ENCODE measurements around the gene C11orf54. TPM values are rescaled to one million over a fixed set of nuclear protein-coding genes. Genes with fewer than 3 reads are reported as not detected.
"Not testable (repeated sequence)": the region's sequence is repeated elsewhere in the genome, so short reads cannot be mapped to it uniquely, and the experiment has no call there.

The C11orf54 gene
- total RNA-seq, 1 donor from 2014 or later: 18.8 TPM

DNA sequence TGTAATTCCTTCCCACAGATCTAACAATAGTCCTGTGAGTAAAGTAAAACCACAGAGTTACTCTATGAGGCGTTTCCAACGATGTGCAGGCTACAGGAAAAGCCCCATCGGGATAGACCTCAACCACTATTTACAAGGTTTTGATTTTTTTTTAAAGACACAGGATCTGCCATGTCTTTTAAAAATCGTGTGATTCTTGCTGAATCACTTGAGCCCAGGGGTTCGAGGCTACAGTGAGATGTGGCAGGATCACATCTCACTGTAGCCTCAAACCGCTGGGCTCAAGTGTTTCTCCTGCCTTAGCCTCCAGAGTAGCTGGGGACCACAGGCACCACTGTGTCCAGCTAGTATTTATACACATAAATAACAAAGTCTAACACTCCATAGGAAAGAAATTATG is 8.0 kb upstream of the C11orf54 start:
- DNase-seq (ENCODE audit: extremely low read depth, low read depth, low spot score): no peak

DNA sequence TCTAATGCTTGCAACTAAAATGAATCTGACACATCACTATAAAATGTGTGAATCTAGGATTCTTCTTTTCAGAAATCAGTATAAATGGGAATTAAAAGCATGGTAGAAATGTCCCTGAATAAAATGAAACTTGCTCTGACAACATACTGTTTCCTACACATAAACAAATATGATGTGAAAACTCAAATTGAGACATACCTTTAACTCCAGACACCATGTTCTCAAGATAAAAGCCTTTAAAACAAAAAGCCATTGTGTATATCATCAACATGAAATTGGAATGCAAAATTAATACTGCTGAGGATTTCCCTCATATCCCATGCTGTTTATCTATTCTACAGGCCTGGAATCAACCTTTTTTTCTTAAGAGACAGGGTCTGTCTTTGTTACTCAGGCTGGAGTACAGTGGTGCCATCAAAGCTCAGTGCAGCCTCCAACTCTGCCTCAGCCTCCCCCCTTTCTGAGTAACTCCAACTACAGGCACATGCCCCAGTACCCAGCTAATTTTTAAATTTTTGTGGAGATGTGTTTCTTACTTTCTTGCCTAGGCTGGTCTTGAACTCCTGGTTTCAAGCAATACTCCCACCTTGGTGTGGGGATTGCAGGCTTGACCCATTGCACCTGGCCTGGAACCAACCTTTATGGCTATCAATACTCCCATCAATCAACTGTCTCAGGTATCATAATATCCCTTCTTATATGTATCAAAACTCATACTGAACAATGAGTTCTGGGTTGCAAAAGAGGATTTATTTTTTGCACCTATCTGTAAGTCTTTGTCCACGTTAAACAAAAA is 6.8 kb upstream of the C11orf54 start:
- DNase-seq (ENCODE audit: extremely low read depth, low read depth, low spot score): no peak

DNA sequence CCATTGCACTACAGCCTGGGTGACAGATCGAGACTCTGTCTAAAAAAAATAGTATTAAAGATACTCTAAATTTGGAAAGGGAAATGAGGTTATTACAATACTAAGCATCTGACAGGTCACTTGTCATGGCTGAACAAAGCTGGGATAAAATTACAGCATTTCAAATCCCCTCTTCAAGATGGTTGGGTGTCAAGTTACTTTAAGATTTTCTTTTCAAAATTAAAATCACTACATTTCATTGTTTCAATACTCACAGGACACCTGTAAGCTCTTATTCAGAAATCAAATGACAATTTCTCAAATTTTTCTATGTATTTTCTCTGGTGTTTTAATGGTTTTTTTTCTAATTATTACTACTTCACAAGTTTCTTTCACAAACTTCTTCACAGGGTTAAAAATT is 5.8 kb upstream of the C11orf54 start:
- DNase-seq (ENCODE audit: extremely low read depth, low read depth, low spot score): no peak

DNA sequence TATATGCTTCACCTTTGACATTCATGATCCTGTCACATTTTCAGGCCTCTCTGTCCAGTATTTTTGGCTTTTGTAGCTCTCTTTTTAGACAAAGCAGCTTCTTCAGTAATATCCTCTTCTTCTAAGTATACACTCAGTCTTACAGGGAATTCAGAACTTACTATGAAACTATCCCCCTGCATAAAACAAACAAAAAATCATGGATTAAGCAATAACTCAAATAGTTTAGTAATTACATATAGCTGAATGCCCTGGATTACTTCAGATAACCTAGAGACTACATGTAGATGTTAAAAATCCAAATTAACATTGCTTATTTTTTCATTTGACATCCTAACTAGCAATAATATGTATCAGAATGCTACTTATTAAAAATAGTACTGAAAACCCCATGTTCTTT is 5.3 kb upstream of the C11orf54 start:
- no peak for DNase-seq (ENCODE audit: extremely low read depth, low read depth, low spot score)

DNA sequence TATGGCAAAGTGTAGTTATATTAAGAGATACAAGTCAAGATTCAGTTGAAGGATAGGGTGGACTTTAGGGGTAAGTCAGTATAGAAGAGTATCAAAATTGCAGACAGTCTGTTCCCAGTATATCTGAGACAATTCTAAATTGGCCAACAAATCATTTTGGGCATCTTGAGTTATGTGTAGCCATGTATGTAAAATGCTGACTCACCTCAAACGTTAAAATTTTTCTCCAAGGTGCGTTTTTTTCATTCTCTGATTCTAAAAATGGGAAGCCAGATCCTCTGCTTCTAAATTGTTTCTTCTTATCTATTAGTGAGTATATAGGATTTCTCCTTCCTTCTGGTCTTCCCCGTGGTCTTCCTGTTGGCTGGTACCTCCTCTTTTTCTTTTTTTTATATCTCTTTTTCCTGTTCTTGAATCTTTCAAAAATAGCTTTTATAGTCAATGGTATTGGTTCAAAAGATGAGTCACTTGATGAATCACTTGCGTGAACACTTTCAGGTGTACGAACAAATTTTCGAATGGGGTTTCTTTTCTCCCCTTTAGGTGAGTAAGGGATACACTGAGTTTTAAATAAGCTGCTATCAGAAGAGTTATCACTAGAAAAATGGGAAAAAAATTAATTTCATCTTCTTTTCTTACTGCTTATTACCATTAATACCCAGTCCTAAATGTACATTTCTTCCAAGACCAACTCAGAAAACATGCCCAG is 3.4 kb upstream of the C11orf54 start:
- DNase-seq (ENCODE audit: extremely low read depth, low read depth, low spot score): no peak

DNA sequence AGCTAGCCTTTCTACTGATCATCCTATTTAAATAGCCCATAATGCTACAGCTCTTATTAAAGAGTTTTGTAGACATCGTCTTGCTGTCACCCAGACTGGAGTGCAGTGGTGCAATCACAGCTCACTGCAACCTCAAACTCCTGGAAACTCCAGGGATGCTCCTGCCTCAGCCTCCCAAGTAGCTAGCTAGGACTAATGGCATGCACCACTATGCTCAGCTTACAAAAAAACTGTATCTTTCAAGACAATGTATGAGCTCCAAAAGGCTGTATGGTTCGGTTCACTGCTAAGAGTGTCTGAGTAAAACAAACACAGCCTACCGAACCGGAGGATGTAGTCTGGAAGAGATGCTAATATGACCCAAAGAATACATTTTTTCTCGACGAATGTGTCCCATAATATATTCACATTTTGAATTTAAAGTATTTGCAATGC is 2.8 kb upstream of the C11orf54 start:
- DNase-seq (ENCODE audit: extremely low read depth, low read depth, low spot score): no peak

DNA sequence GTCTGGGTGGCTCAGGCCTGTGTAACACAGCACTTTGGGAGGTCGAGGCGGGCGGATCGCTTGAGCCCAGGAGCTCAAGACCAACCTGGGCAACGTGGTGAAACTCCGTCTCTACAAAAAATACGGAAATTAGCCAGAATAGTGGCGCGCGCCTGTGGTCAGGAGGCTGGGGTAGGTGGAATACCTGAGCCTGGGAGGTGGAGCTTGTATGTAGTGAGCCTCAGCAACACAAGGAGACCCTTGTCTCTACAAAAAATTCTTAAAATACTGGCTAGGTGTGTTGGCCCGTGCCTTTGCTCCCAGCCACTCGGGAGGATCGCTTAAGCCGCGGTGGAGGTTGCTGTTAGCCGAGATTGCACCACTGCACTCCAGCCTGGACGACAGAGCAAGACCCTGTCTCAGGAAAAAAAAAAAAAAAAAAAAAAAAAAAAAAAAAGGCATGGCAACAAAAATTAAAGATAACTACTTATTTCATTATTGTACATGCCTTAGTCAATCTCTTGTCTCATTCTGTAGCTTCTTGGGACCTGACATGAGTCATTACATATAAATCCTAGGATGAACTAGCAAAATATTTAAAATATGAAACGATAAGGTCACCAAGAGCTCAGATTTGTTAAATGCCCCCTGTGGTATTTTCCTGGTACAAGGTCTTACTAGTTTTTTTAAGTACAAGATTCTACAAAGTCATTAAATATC is 1.3 kb upstream of the C11orf54 start:
- no peak for DNase-seq (ENCODE audit: extremely low read depth, low read depth, low spot score)

DNA sequence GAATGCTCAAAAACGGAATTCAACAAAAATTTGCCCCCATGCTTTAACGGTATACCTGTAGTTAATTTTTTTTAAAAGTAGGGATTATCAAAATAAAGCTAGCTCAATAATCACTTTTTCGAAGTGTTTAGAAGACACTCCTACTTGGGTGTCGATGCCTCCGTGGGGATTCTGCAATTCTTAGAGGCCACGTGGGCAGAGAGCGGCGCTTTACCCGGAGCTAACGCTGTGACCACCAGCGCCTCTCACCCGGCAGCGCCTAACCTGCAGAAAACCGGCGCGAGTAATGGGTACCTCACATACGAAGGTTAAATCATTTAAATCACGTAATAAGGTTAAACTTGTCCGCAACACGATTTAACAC is 760 bp upstream of the C11orf54 start:
- DNase-seq (ENCODE audit: extremely low read depth, low read depth, low spot score): no peak

DNA sequence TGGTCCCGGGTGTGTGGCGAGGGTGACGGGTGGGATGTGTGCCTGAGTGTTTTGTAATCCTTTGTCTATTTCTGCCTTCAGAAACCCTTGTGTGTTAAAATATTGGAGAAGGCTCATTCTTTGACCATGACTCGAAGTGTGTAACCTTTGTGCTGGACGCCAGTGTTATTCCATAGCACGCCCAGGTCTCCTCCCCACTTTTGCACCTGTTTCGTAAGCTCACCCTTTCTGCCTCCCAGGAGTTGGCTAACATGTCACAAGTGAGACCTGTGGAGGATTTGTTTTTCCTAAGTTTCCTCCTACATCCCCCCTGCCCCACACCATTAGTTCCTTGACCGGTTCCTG is 382 bp downstream of the C11orf54 start:
- no peak for DNase-seq (ENCODE audit: extremely low read depth, low read depth, low spot score)

DNA sequence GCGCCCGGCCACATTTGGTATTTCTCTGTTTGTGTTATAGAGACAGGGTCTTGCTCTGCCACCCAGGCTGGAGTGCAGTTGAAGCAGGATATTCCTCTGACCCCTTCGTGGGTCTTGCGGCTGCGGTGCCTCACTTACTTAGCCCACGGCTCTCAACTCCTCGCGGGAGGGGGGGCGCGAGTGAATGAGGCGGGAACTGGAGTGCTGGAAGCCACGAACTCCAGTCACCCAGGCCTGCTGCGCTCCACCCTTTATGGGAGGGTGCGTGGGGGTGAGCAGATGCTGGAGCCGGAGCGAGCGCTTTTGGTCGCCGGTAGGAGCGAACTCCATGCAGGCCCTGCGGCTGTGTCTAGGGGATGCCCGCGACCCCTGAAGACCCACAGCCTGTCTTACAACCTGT is 1.8 kb downstream of the C11orf54 start:
- DNase-seq (ENCODE audit: extremely low read depth, low read depth, low spot score): no peak

DNA sequence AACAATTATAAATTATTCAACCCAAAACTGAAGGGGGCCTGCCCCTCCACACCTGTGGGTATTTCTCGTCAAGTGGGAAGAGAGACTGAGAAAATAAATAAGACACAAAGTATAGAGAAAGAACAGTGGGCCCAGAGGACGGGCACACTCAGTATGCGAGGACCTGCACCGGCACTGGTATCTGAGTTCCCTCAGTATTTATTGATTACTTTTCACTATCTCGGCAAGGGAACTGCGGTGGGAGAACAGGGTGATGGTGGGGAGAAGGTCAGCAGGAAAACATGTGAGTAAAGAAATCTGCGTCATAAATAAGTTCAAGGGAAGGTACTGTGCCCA is 3.2 kb downstream of the C11orf54 start:
- no peak for DNase-seq (ENCODE audit: extremely low read depth, low read depth, low spot score)

DNA sequence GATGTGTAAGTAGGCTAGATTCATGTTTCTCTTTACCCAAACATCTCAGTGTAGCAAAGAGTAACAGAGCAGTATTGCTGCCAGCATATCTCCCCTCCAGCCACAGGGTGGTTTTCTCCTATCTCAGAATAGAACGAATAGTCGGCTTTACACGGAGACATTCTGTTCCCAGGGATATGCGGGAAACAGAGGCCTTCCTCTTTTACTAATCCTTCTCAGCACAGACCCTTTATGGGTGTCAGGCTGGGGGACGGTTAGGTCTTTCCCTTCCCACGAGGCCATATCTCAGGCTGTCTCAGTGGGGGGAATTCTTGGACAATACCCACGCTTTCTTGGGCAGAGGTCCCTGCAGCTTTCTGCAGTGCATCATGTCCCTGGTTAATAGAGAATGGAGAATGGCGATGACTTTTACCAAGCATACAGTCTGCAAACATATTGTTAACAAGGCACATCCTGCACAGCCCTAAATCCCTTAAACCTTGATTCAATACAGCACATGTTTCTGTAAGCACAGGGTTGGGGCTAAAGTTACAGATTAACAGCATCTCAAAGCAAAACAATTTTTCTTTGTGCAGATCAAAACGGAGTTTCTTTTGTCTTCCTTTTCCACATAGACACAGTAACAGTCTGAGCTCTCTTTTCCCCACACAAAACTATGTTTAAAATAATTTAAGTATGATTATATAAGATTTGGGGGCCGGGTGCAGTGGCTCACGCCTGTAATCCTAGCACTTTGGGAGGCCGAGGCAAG is 3.7 kb downstream of the C11orf54 start:
- DNase-seq (ENCODE audit: extremely low read depth, low read depth, low spot score): not testable (repeated sequence)

DNA sequence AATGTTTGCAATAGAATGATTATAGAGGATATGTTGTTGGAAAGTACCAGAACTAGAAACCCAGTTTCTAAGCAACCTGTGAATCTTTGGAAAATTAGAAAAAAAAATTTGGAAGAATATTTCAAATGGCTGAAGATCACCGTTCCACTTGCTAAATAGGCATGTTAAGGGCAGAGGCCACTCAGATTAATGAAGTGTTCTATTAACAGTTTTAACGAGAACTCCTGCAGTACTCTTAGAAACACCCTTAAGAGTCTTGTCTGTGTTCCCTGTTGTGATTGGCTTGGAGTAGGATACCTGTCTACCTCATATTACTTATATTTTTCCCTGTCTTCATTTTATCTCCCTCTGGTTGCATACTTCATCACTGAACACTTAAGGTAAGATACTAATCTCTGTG is 4.6 kb downstream of the C11orf54 start:
- no peak for DNase-seq (ENCODE audit: extremely low read depth, low read depth, low spot score)

DNA sequence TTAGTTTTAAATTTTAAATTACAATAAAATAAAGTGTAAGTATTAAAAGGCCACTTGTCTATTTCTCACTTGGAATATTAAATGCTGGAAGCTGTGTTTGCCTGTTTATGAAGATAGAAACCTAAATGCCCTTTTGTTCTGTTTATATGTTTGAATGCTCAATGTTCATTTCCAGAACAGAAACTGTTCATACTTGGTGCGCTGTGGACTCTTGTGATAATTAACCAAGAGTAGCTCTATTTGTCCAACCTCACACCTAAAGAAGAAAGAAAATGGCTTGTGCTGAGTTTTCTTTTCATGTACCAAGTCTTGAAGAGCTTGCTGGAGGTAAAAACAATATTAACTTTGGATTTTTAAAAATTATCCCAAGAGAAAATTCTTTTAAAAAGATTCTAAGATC is 5.7 kb downstream of the C11orf54 start:
- no peak for DNase-seq (ENCODE audit: extremely low read depth, low read depth, low spot score)

DNA sequence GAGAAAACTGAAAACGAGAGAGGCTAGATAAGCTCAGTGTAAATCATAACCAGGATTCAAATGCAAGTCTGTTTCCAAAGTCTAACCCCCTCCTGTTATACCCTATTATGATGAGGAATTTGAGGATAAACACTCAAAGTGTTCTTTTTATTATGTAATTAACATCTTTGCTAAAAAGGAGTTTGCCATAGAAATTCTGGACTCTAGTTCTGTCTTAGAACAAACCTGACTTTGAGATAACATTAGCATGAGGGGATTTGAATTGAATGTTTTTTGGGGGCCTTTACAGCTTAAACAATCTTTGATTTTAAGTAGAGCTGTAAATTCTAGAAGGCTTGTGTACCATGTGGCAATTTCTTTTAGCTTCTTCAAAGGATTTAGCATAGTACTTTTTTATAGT is 9.5 kb downstream of the C11orf54 start:
- no peak for DNase-seq (ENCODE audit: extremely low read depth, low read depth, low spot score)

DNA sequence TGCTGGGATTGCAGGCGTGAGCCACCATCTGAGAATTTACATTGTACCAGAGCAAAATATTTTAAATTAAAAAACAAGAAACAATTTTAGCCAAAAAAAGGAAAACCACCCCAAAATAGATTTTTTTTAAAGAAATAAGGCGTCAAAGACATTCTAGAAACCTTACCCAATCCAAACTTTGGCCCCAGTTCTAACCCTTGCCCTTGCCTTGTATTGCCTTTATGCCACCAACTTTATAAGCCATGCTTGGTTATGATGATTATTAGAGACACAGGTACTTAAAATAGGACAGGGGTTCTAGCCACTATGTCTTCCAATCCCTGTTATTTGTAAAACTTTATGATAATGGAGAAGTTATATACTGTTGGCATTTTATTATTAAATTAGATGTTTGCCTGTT is 11.8 kb downstream of the C11orf54 start:
- no peak for DNase-seq (ENCODE audit: extremely low read depth, low read depth, low spot score)

DNA sequence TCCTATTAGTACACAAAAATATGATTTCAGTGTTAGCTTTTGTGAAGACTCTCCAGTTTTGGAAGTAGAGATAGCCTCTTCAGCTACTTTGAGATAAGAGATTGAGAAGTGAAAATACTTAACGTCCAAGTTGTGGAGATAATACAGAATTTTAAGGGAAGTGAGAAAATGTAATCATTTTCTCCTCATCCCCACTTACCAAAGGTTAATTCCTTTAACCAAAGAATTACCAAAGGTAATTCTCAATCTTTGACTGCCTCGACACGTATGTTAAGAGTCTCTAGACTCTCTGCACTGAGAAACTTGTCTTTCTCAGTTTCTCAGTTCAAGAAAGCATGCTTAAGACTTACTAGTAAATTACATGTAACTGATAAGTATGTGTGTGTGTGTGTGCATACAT is 15.3 kb downstream of the C11orf54 start:
- DNase-seq (ENCODE audit: extremely low read depth, low read depth, low spot score): no peak

DNA sequence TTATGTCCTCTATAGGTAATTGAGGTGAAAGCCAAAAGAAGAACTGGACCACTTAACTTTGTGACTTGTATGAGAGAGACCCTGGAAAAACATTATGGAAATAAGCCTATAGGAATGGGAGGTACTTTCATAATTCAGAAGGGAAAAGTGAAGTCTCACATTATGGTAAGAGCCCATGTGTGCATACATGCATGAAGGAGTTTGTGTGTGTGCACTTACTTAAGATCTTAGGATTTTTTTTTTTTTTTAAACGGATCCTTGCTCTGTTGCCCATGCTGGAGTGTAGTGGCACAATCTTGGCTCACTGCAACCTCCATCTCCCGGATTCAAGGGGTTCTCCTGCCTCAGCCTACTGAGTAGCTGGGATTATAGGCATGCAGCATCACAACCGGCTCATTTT is 15.8 kb downstream of the C11orf54 start:
- no peak for DNase-seq (ENCODE audit: extremely low read depth, low read depth, low spot score)

DNA sequence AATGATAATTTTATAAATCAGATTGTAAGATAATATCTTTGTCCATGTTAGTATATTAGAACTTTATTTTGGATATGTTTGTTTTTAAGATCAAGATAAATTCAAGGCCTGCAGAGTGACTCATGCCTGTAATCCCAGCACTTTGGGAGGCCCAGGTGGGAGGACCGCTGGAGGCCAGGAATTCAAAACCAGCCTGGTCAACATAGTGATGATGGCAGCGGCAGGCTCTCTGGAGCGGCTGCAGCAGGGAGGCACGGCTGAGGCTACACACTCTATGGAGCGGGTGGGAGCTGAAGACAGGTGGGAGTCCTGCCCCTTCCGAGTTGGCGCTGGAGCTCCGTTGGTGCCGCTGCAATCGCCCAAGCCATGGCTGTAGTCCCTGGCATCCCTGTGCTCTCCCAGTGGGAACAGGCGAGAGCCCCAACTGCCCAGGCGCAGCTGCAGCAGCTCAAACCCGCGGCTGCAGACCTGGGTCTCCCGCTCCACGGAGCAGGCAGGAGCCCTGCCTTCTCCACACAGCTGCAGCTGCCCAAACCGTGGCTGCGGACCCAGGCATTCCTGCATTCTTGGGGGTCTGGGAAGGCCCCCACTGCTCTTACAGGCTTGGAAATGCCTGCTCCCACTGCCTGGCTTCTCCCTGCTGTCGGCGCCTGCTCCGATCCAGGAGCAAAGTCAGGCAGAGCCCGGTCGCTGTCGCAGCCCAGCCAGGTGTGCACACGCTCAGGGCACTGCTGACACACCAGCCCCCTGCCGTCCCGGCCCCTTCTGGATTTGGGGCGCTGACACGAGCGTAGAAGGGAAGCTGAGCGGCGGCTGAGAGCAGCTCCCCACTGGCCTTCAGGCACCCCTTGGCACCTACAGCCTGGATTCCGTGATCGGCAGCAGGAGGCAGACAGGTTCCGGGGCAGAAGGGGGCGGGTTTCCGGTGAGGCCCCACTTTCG is 16.7 kb downstream of the C11orf54 start:
- DNase-seq (ENCODE audit: extremely low read depth, low read depth, low spot score): no peak

DNA sequence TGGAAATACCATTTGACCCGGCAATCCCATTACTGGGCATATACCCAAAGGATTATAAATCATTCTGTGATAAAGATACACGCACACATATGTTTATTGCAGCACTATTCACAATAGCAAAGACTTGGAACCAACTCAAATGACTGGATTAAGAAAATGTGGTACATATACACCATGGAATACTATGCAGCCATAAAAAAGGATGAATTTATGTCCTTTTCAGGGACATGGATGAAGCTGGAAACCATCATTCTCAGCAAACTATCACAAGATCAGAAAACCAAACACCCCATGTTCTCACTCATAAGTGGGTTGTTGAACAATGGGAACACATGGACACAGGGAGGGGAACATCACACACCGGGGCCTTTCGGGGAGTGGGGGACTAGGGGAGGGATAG is 17.7 kb downstream of the C11orf54 start:
- not testable (repeated sequence) for DNase-seq (ENCODE audit: extremely low read depth, low read depth, low spot score)

Measured in glomerular endothelial cell (primary cell).